ENCODE data around the gene CEACAM8. TPM values are rescaled to one million over a fixed set of nuclear protein-coding genes. Genes with fewer than 3 reads are reported as not detected.

Gene CEACAM8
- total RNA-seq, 2 donors from 2014 or later, result not detected

DNA sequence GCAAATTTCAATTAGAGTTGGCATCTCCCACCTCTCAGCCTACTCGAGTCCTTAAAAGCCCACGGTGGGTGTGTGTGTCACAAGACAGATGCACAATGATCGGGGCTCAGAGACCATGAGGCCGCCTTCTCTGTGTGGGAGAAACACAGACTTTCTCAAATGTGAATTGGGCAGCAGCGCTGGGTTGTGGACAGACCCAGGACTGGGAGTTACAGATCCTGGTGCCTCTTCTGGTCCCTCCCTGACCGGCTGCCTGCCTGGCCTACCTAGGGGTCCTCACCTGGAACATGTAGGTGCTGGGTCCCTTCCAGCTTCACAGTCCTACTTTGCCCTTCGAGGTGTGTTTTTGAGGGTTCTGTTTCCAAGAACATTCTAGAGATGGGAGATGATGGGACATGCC is 4.9 kb downstream of the CEACAM8 start:
- Mint-ChIP-seq H3K27ac (no peak overlapping the region), H3K27me3 (ENCODE audit: insufficient read depth) (peaks cover 18% of the 10 kb centered on the region), H3K9me3 (no peaks in the 10 kb centered on the region), H3K36me3 (ENCODE audit: low read depth) (no peaks in the 10 kb centered on the region), H3K4me3 (no peak overlapping the region), H3K4me1 (no peaks in the 10 kb centered on the region)
- DNase-seq, result no peak
- H3K27ac ChIP-seq (ENCODE audit: low read depth, low read length), result no peak overlapping the region
- no peaks in the 10 kb centered on the region for H3K27me3 ChIP-seq (ENCODE audit: control insufficient read depth, insufficient read depth, low read length, poor library complexity, severe bottlenecking)
- H3K4me3 ChIP-seq (ENCODE audit: low read length), result no peak overlapping the region
- H3K9ac ChIP-seq (ENCODE audit: extremely low read depth, low read length, poor library complexity, severe bottlenecking), result no peak overlapping the region
- H3K9me3 ChIP-seq (ENCODE audit: control insufficient read depth, low read length), result no peaks in the 10 kb centered on the region
- TF ChIP-seq CTCF (conservative IDR thresholded peaks at IDR 0.05), result no peak
- no peaks in the 10 kb centered on the region for H3K36me3 ChIP-seq (ENCODE audit: control insufficient read depth, insufficient read depth, low read length)
- H3K4me1 ChIP-seq (ENCODE audit: control insufficient read depth, insufficient read depth, low read length), result no peaks in the 10 kb centered on the region
- 78 to 87% methylated on average over 6 to 7 of the region's 7 CpGs for WGBS, 2 experiments (ENCODE audit: insufficient coverage in 1 of 2, insufficient read length in 1 of 2)

GRCh38 chr19:42584466-42584865 is 10.3 kb downstream of the CEACAM8 start:
- no peak for TF ChIP-seq CTCF (conservative IDR thresholded peaks at IDR 0.05)
- H3K4me1 Mint-ChIP-seq, result no peaks in the 10 kb centered on the region

DNA sequence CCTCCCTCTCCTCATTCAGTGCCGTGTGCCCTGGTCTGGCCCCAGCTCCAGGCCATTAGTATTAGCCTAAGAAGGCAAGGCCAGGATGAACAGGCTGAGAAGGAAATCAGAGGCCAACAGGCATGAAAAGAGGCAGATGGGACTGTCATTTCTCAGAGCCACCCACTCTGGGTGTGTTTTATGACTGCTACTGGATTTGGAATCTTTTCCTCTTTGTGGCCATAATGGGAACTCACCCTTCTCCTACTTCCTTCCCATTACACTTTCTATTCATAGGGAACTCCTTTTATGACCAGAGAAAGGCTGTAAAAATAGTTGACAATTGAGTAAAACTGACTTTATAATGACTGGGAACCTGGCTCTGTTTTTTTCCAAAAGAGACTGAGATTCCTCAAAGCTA is 17.7 kb downstream of the CEACAM8 start:
- H3K27ac Mint-ChIP-seq, result no peak overlapping the region
- H3K4me3 Mint-ChIP-seq, result no peak overlapping the region
- Histone ChIP-seq H3K9me3 (ENCODE audit: control insufficient read depth, low read length) (no peaks in the 10 kb centered on the region), H3K9ac (ENCODE audit: extremely low read depth, low read length, poor library complexity, severe bottlenecking) (no peak overlapping the region), H3K27ac (ENCODE audit: low read depth, low read length) (no peak overlapping the region), H3K27me3 (ENCODE audit: control insufficient read depth, insufficient read depth, low read length, poor library complexity, severe bottlenecking) (peaks cover 12% of the 10 kb centered on the region), H3K4me3 (ENCODE audit: low read length) (no peak overlapping the region), H3K36me3 (ENCODE audit: control insufficient read depth, insufficient read depth, low read length) (no peaks in the 10 kb centered on the region), H3K4me1 (ENCODE audit: control insufficient read depth, insufficient read depth, low read length) (no peaks in the 10 kb centered on the region)
- peaks cover 26% of the 10 kb centered on the region for H3K27me3 Mint-ChIP-seq (ENCODE audit: insufficient read depth)
- peaks cover 6% of the 10 kb centered on the region for H3K4me1 Mint-ChIP-seq
- no peaks in the 10 kb centered on the region for H3K36me3 Mint-ChIP-seq (ENCODE audit: low read depth)
- no peaks in the 10 kb centered on the region for H3K9me3 Mint-ChIP-seq
- TF ChIP-seq CTCF (conservative IDR thresholded peaks at IDR 0.05), result no peak
- 92% methylated on average over 1 of the region's 1 CpG; no CpG with 5 or more reads in 1 of the 2 experiments for WGBS, 2 experiments (ENCODE audit: insufficient coverage in 1 of 2, insufficient read length in 1 of 2)
- no peak for DNase-seq

More at GRCh38 chr19:42584466-42584865, 10.3 kb downstream of the CEACAM8 start:
- no peak for DNase-seq
- Histone ChIP-seq H3K4me1 (ENCODE audit: control insufficient read depth, insufficient read depth, low read length) (no peaks in the 10 kb centered on the region), H3K36me3 (ENCODE audit: control insufficient read depth, insufficient read depth, low read length) (no peaks in the 10 kb centered on the region), H3K9me3 (ENCODE audit: control insufficient read depth, low read length) (no peaks in the 10 kb centered on the region), H3K27ac (ENCODE audit: low read depth, low read length) (no peak overlapping the region), H3K4me3 (ENCODE audit: low read length) (no peak overlapping the region), H3K9ac (ENCODE audit: extremely low read depth, low read length, poor library complexity, severe bottlenecking) (no peak overlapping the region), H3K27me3 (ENCODE audit: control insufficient read depth, insufficient read depth, low read length, poor library complexity, severe bottlenecking) (no peaks in the 10 kb centered on the region)
- Mint-ChIP-seq H3K9me3 (no peaks in the 10 kb centered on the region), H3K27me3 (ENCODE audit: insufficient read depth) (peaks cover 9% of the 10 kb centered on the region), H3K27ac (no peak overlapping the region), H3K4me3 (no peak overlapping the region), H3K36me3 (ENCODE audit: low read depth) (no peaks in the 10 kb centered on the region)

All from endodermal cell (in vitro differentiated cells).